WERI-Rb-1 (cell line): ENCODE measurements around the gene DHRS12.
"Not testable (repeated sequence)": the region's sequence is repeated elsewhere in the genome, so short reads cannot be mapped to it uniquely, and the experiment has no call there.

Experiments used
- DNase-seq: peaks from one replicate; pipeline ENCODE4 v3.0.0-alpha.2; 2020
- H3K27ac ChIP-seq: fragments of 250-450 bp; sonication (Bioruptor Pico); 2 replicates; pipeline ENCODE4 v1.5.1; 2020; ENCODE audit warnings: mild to moderate bottlenecking, moderate library complexity
- H3K27me3 ChIP-seq: fragments of 250-450 bp; sonication (Bioruptor Pico); 2 replicates; pipeline ENCODE4 v1.5.1; 2021; ENCODE audit warnings: mild to moderate bottlenecking, low read depth, moderate library complexity; ENCODE audit not compliant: insufficient read depth, severe bottlenecking
- H3K36me3 ChIP-seq: fragments of 250-450 bp; sonication (Bioruptor Pico); 2 replicates; pipeline ENCODE4 v1.5.1; 2020; ENCODE audit warnings: mild to moderate bottlenecking, moderate library complexity
- H3K4me3 ChIP-seq: 2 replicates; pipeline ENCODE4 v1.5.1; 2011; ENCODE audit warnings: low read depth, mild to moderate bottlenecking, control low read depth, low read length
- H3K9me3 ChIP-seq: fragments of 250-450 bp; sonication (Bioruptor Pico); 2 replicates; pipeline ENCODE4 v1.5.1; 2021; ENCODE audit warnings: mild to moderate bottlenecking, moderate library complexity; ENCODE audit not compliant: severe bottlenecking
- TF ChIP-seq, protein P1 (sequence below): IDR thresholded peaks from 2 replicates; pipeline ENCODE4 v1.5.1; 2011; ENCODE audit warnings: low read depth, mild to moderate bottlenecking, control low read depth, inconsistent platforms, low read length

The DHRS12 gene

GRCh38 chr13:51825681-51826254 lies 21.8 kb upstream of the DHRS12 start:
- no peak overlapping the region for H3K27ac ChIP-seq

DNA sequence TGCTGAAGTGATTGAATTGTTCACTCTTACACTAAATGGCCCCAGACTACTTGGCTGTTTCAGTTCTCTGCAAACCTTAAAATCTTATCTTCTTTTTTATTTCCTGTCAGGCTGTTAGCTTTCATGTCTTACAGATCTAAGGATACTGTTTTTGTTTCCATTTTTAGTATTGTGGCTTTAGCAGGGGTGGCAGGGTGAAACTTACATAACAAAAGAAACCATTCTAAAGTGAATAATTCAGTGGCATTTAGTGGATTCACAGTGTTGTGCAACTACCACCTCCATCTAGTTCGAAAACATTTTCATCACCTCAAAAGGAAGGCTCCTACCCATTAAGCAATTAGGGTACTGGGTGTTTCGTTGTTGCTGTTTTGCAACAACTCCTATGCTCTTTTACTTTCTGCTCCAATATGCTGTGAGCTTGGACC lies 21.2 kb upstream of the DHRS12 start:
- Histone ChIP-seq H3K27ac (no peak overlapping the region), H3K27me3 (no peaks in the 10 kb centered on the region), H3K4me3 (no peak overlapping the region), H3K9me3 (no peaks in the 10 kb centered on the region), H3K36me3 (no peaks in the 10 kb centered on the region)
- TF ChIP-seq, protein P1, sequence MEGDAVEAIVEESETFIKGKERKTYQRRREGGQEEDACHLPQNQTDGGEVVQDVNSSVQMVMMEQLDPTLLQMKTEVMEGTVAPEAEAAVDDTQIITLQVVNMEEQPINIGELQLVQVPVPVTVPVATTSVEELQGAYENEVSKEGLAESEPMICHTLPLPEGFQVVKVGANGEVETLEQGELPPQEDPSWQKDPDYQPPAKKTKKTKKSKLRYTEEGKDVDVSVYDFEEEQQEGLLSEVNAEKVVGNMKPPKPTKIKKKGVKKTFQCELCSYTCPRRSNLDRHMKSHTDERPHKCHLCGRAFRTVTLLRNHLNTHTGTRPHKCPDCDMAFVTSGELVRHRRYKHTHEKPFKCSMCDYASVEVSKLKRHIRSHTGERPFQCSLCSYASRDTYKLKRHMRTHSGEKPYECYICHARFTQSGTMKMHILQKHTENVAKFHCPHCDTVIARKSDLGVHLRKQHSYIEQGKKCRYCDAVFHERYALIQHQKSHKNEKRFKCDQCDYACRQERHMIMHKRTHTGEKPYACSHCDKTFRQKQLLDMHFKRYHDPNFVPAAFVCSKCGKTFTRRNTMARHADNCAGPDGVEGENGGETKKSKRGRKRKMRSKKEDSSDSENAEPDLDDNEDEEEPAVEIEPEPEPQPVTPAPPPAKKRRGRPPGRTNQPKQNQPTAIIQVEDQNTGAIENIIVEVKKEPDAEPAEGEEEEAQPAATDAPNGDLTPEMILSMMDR = no peak
- DNase-seq = no peak

More at GRCh38 chr13:51825681-51826254, 21.8 kb upstream of the DHRS12 start:
- H3K4me3 ChIP-seq = no peak overlapping the region
- TF ChIP-seq, protein P1 = no peak
- no peaks in the 10 kb centered on the region for H3K27me3 ChIP-seq
- H3K36me3 ChIP-seq = no peaks in the 10 kb centered on the region
- no peak for DNase-seq
- no peaks in the 10 kb centered on the region for H3K9me3 ChIP-seq

- not testable (repeated sequence) for H3K9me3 ChIP-seq, DNase-seq, H3K36me3 ChIP-seq, H3K27me3 ChIP-seq, H3K4me3 ChIP-seq, H3K27ac ChIP-seq
These were observed 20.7 kb upstream of the DHRS12 start for GRCh38 chr13:51824712-51825111.

- H3K27ac ChIP-seq = no peak overlapping the region
- no peak for DNase-seq
- TF ChIP-seq, protein P1 = no peak
These were observed 19.9 kb upstream of the DHRS12 start for GRCh38 chr13:51823863-51824262.

GRCh38 chr13:51823359-51823758 lies 19.4 kb upstream of the DHRS12 start:
- no peaks in the 10 kb centered on the region for H3K9me3 ChIP-seq
- no peak overlapping the region for H3K4me3 ChIP-seq
- no peak for DNase-seq
- no peak overlapping the region for H3K27ac ChIP-seq
- TF ChIP-seq, protein P1 = no peak
- no peaks in the 10 kb centered on the region for H3K36me3 ChIP-seq
- no peaks in the 10 kb centered on the region for H3K27me3 ChIP-seq

More at GRCh38 chr13:51823863-51824262, 19.9 kb upstream of the DHRS12 start:
- Histone ChIP-seq H3K36me3 (no peaks in the 10 kb centered on the region), H3K9me3 (no peaks in the 10 kb centered on the region), H3K4me3 (no peak overlapping the region), H3K27me3 (no peaks in the 10 kb centered on the region)

DNA sequence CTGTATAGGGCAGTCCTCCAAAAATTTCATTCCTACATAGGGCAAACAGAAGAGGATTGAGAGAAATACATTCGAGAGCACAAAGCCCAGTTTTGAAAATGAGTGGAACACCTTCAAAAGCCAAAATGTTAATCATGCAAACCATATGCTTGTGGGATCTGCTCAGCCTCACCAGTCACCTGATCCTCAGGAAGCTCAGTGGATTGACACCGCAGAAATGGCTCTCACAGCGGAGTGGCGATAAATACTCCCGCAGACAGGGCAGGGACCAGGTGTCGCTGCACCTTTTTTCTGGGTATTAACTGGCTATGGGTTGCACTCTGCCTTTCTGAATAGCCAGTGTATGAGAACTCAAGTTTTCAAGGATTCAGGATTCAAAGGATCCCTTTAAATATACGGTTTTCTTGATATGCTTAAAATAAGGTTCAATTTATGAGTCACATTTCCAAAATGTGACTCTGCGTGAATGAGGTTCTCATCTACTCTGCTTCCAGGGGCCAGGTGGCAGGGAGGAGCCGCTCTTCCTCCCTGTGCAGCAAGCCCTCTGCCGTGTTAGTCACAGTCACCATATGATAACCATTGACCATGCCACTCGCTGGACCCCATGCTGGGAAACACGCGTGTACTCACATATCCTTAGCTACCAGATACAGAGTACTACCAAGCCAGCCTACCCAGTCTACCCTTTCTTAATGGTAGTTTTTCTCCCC lies 18.3 kb upstream of the DHRS12 start:
- H3K36me3 ChIP-seq = no peaks in the 10 kb centered on the region
- H3K27me3 ChIP-seq = no peaks in the 10 kb centered on the region
- peak overlapping the region; percentile 42 for H3K27ac ChIP-seq
- H3K9me3 ChIP-seq = no peaks in the 10 kb centered on the region
- TF ChIP-seq, protein P1 = no peak
- no peak overlapping the region for H3K4me3 ChIP-seq
- DNase-seq = peak; percentile 35
